Esophagus squamous epithelium (tissue), 4 donors: ENCODE data around the gene SS18.

Experiments
- POLR2A ChIP-seq, 4 donors: fragments of 450-650 bp; IDR thresholded peaks; one replicate each; pipeline ENCODE4 v1.6.1; 2017; ENCODE audit warnings: antibody characterized with exemption in 4 of 4, mild to moderate bottlenecking in 4 of 4, moderate library complexity in 3 of 4
- TF ChIP-seq, protein P1 (sequence below), 6 experiments: fragments of 450-650 bp in 4 of 6; fragments of 200-600 bp in 2 of 6; sonication (generic) in 2 of 6; IDR thresholded peaks; one replicate each; pipeline ENCODE4 v1.5.1; 2016 to 2019; ENCODE audit warnings: antibody characterized with exemption in 6 of 6, mild to moderate bottlenecking in 4 of 6, moderate library complexity in 4 of 6

DNA sequence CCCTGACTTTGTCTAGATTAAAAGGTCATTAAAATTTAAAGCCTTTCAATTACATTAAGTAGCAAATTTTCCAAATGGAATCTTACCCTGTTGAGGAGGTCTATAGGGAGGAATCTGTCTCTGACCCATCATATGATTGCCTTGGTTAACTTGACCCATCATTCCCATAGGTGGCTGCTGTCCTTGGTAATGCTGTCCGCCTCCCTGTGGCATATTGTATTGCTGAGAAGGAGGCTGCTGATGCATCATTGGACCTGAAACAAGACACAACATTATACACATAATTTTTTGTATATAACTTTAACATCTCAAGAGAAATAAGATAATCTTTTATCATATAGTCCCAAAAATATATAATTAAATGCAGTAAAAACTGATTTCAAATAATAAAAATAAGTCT lies 51.2 kb downstream of the SS18 start:
- TF ChIP-seq, protein P1, sequence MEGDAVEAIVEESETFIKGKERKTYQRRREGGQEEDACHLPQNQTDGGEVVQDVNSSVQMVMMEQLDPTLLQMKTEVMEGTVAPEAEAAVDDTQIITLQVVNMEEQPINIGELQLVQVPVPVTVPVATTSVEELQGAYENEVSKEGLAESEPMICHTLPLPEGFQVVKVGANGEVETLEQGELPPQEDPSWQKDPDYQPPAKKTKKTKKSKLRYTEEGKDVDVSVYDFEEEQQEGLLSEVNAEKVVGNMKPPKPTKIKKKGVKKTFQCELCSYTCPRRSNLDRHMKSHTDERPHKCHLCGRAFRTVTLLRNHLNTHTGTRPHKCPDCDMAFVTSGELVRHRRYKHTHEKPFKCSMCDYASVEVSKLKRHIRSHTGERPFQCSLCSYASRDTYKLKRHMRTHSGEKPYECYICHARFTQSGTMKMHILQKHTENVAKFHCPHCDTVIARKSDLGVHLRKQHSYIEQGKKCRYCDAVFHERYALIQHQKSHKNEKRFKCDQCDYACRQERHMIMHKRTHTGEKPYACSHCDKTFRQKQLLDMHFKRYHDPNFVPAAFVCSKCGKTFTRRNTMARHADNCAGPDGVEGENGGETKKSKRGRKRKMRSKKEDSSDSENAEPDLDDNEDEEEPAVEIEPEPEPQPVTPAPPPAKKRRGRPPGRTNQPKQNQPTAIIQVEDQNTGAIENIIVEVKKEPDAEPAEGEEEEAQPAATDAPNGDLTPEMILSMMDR (IDR thresholded peaks at IDR 0.05), result no peak
- no peak for TF ChIP-seq POLR2A (IDR thresholded peaks at IDR 0.05)
